ENCODE results near the gene EP400.
"Not testable (repeated sequence)": the region's sequence is repeated elsewhere in the genome, so short reads cannot be mapped to it uniquely, and the experiment has no call there.

Gene EP400

GRCh38 chr12:131982041-131982440, 32.3 kb downstream of the EP400 start:
- no peak for TF ChIP-seq CTCF (IDR thresholded peaks at IDR 0.05)
- H3K4me3 ChIP-seq = no peak overlapping the region
- DNase-seq (ENCODE audit: low spot score) = no peak
- no peak overlapping the region for H3K27ac ChIP-seq

GRCh38 chr12:131983026-131983425, 33.3 kb downstream of the EP400 start:
- Histone ChIP-seq H3K27ac (no peak overlapping the region), H3K4me3 (no peak overlapping the region)
- DNase-seq (ENCODE audit: low spot score) = no peak
- TF ChIP-seq CTCF (IDR thresholded peaks at IDR 0.05) = no peak

- no peak for DNase-seq (ENCODE audit: low spot score)
- TF ChIP-seq CTCF (IDR thresholded peaks at IDR 0.05) = no peak
- Histone ChIP-seq H3K27ac (no peak overlapping the region), H3K4me3 (no peak overlapping the region)
Observed at GRCh38 chr12:131983554-131983953, 33.8 kb downstream of the EP400 start.

GRCh38 chr12:131984334-131984733, 34.6 kb downstream of the EP400 start:
- no peak overlapping the region for H3K27ac ChIP-seq
- no peak for TF ChIP-seq CTCF (IDR thresholded peaks at IDR 0.05)

GRCh38 chr12:131985510-131985875, 35.8 kb downstream of the EP400 start:
- H3K4me3 ChIP-seq; H3K27ac ChIP-seq; DNase-seq (ENCODE audit: low spot score): not testable (repeated sequence)

More at GRCh38 chr12:131984334-131984733, 34.6 kb downstream of the EP400 start:
- no peak for DNase-seq (ENCODE audit: low spot score)
- no peak overlapping the region for H3K4me3 ChIP-seq

- H3K4me3 ChIP-seq = no peak overlapping the region
- no peak for TF ChIP-seq CTCF (IDR thresholded peaks at IDR 0.05)
- no peak overlapping the region for H3K27ac ChIP-seq
- no peak for DNase-seq (ENCODE audit: low spot score)
Observed at GRCh38 chr12:131986361-131986760, 36.6 kb downstream of the EP400 start.

- no peak for TF ChIP-seq CTCF (IDR thresholded peaks at IDR 0.05)
- Histone ChIP-seq H3K27ac (no peak overlapping the region), H3K4me3 (no peak overlapping the region)
- no peak for DNase-seq (ENCODE audit: low spot score)
Observed at GRCh38 chr12:131986910-131987309, 37.2 kb downstream of the EP400 start.

- no peak for DNase-seq (ENCODE audit: low spot score)
Observed at GRCh38 chr12:131987552-131987951, 37.8 kb downstream of the EP400 start.

More at GRCh38 chr12:131987552-131987951, 37.8 kb downstream of the EP400 start:
- Histone ChIP-seq H3K4me3 (no peak overlapping the region), H3K27ac (no peak overlapping the region)
- no peak for TF ChIP-seq CTCF (IDR thresholded peaks at IDR 0.05)
